Uterus (tissue), 2 donors: ENCODE results near the gene OR1L6.

Source experiments
- POLR2A ChIP-seq, 2 donors: fragments of 450-650 bp; IDR thresholded peaks; one replicate each; pipeline ENCODE4 v1.6.1; 2016; ENCODE audit warnings: antibody characterized with exemption in 2 of 2, mild to moderate bottlenecking in 1 of 2, moderate library complexity in 1 of 2
- TF ChIP-seq, protein P1 (sequence below), 4 experiments: fragments of 200-600 bp in 2 of 4; fragments of 450-650 bp in 2 of 4; sonication (generic) in 2 of 4; IDR thresholded peaks; one replicate each; pipeline ENCODE4 v1.5.1; 2016 to 2019; ENCODE audit warnings: antibody characterized with exemption in 4 of 4, mild to moderate bottlenecking in 2 of 4, moderate library complexity in 1 of 4

DNA sequence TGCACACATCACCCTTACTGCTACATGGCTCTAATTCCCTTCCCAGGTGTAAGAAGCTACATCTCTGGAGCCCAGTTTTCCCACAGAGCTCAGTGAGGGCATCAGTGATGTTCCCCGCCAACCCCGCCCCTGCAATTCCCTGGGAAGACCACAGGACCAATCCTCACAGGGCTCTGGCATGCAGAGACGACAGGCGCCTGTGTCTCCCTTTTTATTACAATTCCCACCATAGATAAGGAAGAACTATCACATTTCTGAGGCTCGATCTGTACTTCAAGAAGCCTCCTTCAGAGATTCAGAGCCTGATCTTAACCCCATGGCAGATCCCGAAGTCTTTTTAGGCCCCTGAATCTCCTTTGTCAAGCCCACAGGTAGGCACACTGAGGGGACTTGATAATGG is at the start of gene OR1L6:
- TF ChIP-seq, protein P1, sequence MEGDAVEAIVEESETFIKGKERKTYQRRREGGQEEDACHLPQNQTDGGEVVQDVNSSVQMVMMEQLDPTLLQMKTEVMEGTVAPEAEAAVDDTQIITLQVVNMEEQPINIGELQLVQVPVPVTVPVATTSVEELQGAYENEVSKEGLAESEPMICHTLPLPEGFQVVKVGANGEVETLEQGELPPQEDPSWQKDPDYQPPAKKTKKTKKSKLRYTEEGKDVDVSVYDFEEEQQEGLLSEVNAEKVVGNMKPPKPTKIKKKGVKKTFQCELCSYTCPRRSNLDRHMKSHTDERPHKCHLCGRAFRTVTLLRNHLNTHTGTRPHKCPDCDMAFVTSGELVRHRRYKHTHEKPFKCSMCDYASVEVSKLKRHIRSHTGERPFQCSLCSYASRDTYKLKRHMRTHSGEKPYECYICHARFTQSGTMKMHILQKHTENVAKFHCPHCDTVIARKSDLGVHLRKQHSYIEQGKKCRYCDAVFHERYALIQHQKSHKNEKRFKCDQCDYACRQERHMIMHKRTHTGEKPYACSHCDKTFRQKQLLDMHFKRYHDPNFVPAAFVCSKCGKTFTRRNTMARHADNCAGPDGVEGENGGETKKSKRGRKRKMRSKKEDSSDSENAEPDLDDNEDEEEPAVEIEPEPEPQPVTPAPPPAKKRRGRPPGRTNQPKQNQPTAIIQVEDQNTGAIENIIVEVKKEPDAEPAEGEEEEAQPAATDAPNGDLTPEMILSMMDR (IDR thresholded peaks at IDR 0.05): no peak
- TF ChIP-seq POLR2A (IDR thresholded peaks at IDR 0.05): no peak
